HL-60/S4 treated with phorbol 12-myristate 13-acetate at 8.2 ng/mL for 4 days and 3 days (cell line): ENCODE measurements around the gene LAMTOR3.

Source experiments
- in situ Hi-C: fragments of 300-500 bp; cut with MboI; formaldehyde crosslinking; loops from 2 replicates; pipeline ENCODE4 v1.15.0; 2022; ENCODE audit warnings: low sequenced_read_pairs

Gene LAMTOR3, protein sequence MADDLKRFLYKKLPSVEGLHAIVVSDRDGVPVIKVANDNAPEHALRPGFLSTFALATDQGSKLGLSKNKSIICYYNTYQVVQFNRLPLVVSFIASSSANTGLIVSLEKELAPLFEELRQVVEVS

DNA sequence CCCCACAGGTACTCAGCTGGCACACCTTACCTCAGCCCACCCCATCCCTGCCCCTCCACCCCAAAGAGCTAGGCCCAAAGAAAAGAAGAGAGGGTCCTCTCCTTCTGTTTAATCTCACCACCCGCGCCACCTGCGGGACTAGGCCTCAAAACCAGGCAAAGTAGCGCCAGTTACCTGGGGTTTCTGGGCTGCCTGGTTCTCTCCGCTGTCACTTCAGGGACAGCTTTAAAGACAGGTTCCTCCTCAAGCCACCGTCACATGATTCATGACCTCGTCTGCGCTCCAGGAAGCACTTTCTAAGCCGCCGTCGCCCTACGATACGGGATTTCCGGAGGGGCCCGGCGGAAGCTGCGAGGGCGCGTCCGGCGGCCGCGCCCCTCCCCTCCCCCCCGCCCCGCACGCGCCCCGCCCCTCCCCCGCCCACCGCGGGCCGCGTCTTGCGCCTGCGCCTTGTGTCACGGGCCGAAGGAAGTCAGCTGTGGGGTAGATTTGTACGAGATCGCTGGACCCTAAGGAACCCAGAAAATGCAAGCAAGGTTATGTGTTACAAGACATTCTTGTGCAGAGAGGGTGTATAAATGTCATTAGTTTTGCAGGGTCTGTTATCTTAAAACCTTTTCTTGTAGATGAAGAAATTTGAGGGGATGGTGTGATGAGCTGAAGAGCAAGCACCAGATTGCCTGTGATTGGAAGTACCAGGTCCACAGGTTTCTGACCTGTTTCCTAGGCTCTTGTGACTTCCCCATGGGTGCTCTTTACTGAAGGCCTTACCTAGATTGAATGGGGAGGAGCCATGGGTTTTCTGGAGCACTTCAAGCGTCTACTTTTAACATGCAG, at the start of gene LAMTOR3:
Gene LAMTOR3 (minus strand): TSS at position 267 of the 837 bp plus-strand sequence. CDS start 464 bp downstream, outside the sequence.
- in situ Hi-C loops: loop anchor here (10.0 kb wide), 1 partner anchor 50 kb away; the partner anchor contains the start of gene DNAJB14

DNA sequence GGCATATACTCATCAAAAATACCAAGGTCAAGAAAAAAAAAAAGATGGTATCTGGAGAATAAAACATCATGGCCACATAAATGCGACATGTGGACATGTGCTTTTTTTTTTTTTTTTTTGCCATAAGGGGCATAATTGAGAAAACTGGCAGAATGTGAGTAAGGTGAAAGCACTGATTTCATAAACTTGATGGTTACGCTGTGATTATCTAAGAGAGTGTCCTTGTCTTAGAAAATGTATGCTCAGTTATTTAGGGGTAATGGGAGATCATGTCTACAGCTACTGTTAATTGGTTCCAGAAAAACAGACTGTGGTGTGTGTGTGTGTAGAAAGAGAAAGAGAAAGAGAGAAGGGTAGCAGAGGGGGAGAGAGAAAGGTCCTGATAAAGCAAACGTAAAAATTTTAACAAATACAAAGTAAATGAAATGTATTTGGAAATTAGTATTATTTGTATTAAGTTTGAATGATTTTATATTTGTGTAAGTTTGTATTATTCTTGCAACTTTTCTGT, 44.1 kb upstream of the LAMTOR3 start:
- in situ Hi-C loops: no loop called here

DNA sequence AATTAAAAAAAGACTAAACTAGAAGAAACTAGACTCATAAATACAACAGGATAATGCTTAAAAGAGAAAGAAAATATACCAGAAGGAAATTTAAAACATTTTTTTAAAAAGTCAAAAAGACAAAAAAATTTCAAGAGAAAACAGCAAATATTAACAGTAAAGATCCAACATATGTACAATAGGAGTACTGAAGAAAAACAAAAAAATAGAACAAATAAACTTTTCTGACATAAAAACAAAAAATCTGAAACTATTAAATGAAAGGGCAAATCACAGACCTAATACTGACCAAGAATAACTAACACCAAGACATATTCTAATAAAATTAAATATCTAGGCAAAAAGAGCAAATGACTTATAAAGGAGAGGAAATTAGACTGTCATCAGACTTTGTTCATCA, 40.7 kb upstream of the LAMTOR3 start:
- in situ Hi-C loops: no loop called here

DNA sequence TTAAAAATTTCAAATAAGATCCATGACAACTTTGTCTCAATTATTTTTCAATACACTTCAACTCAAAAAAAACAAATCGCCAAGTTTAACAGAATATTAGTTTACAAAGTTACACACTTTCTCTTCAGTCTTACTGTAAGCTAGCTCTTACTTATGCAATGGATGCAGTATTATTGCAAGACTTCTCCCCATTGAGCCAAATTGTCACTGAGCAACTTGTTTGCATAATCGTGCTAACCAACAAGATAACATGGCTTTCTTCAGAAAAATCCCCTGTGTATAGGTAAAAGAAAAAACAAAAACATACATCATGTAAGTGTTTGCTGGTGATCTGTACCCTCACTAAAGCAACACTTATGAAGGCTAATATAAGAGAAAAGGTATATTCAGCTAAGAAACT, 33.3 kb upstream of the LAMTOR3 start:
- in situ Hi-C loops: no loop called here

DNA sequence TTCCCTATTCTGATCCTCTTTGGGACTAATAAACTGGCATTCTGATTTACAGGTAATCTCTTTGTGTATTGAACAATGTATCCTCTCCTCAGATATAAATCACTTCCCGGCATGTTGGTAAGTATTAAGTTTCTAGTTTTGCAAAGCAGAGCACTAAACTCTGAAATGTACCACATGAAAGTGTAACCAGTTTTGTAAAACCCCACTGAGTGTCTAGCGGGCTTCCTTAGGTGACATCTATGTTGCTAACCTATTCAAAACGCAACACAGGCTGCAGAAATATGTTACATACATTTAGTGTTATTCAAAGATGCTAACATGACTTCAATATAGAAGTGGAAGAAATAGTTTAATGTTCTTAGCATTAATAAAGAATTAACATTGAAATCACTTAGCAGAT, 26.9 kb upstream of the LAMTOR3 start:
- in situ Hi-C loops: no loop called here

DNA sequence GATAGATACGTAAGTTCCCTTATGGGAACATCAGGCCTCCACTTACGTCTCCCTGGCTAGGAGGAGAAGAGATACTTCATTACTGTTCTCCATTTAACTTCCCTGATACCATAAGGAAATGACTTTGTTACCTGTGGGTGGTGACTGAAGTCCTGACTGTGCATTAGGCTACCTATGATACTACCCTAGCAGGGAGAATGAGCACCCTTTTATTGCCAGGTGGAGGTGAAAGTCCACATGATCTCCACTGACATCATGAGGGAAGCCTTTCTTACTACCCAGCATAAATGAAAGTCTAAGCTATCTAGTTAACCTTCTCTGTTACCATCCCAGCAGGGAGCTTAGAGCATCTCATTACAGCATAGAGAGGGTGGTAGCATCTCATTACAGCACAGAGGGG, 24.4 kb upstream of the LAMTOR3 start:
- in situ Hi-C loops: no loop called here

DNA sequence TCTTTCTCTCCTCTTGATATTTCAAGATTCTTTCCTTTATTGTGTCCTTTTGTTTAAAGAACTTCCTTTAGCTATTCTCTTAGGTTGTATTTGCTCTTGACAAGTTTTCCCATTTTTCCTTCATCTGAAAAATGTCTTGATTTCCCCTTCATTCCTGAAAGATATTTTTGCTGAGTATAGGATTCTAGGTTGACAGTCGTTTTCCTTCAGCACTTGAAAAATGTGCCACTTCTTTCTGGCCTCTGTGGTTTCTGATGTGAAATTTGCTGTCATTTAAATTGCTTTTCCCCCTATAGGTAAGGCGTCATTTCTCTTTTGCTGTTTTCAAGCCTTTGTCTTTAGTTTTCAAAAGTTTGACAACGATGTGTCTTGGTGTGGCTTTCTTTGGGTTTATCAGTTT, 23.3 kb upstream of the LAMTOR3 start:
- in situ Hi-C loops: no loop called here

DNA sequence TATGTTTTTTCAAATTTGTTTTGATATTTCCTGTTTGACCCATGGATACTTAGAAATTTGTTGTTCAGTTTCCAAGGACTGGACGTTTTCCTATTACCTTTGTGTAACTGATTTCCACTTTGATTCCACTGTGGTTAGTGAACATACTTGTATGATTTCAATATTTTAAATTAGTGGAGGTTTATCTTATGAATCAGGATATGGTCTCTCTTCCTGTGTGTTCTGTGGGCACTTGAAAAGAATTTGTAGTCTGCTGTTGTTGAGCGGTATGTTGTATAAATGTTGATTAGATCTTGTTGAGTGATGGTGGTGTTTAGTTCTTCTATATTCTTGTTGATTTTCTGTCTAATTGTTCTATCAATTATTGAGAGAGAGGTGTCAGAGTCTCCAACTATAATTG, 21.2 kb upstream of the LAMTOR3 start:
- in situ Hi-C loops: no loop called here

DNA sequence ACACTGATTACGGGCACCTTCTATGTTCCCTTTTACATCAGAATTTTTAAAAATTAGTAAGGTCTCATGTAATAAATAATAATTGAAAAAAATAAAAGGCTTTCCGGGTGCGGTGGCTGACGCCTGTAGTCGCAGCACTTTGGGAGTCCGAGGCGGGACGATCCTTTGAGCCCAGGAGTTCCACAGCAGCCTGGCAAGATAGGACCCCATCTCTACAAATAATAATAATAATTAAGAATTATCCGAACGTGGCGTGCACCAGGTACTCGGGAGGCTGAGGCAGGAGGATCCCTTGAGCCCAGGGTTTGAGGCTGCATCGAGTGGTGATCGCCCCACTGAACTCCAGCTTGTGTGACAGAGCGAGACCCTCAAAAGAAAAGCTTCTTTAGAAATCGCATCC, 771 bp upstream of the LAMTOR3 start:
- in situ Hi-C loops: loop anchor here (10.0 kb wide), 1 partner anchor 50 kb away; the partner anchor contains the start of gene DNAJB14

DNA sequence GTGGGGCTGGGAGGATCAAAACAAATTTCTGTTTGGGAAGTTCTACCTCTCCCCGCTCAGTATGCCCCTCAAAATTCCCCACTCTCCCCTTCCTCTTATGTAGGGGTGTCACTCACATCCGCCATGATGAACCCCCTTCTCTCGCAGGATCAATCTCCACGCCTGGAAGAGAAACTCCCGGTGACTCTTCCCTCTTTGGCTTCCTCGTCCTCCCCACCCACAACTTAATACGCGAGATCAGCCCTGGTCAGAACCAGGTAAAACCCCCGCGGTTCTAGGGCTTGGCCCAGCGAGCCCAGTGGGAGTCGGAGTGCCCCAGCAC, 427 bp downstream of the LAMTOR3 start:
- in situ Hi-C loops: loop anchor here (10.0 kb wide), 1 partner anchor 51 kb away; the partner anchor contains the start of gene DNAJB14

DNA sequence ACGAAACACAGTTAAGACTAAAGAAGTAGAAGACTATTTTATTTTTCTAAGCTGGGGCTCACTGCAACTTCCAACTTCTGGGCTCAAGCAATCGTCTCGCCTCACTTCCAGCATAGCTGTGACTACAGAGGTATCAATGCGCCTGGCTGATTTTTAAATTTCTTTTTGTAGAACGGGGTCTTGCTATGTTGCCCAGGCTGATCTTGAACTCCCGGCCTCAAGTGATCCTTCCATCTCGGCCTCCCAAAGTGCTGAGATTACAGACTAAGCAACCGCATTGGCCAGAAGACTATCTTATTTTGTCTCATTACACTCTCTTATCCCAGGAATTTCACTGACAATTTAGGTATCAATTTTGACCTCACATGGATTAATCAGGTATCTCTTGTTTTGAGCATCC, 1.2 kb downstream of the LAMTOR3 start:
- in situ Hi-C loops: loop anchor here (10.0 kb wide), 1 partner anchor 52 kb away; the partner anchor contains the start of gene DNAJB14

DNA sequence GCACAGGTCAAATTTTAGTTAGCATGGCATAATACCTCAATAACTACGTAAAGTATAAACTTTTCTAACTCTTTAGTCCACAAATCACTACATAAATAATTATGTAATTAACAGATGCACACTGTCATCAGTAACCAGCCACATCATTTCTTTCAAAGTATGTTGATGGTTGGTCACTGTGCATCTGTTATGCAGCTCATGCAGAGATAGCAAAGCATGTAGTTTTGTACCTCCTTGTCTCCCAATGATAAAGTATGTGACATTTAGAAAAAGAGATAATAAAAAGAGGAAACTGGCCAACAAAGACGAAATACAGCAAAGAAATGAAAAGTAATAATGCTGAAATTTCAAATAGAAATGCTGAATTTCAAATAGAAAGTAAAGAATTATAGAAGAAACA, 2.9 kb downstream of the LAMTOR3 start:
- in situ Hi-C loops: loop anchor here (10.0 kb wide), 1 partner anchor 53 kb away; the partner anchor contains the start of gene DNAJB14

DNA sequence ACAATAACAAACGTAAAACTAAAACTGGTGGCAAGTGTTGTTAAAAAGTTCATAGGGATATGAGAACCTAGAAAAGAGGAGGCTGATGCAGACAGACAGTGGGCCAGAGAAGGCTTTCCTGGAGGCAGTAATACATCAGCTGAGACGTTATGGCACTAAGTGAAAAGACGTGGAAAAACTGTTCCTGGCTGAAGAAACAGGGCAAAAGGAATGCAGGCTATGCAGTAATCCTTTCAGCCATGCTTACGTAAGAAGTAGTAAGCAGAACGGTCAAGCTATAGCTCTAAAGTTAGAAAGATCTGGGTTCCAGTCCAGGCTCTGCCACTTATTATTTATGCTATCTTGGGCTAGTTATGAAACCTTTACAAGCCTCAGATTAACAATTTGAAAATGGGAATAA, 6.4 kb downstream of the LAMTOR3 start:
- in situ Hi-C loops: no loop called here

DNA sequence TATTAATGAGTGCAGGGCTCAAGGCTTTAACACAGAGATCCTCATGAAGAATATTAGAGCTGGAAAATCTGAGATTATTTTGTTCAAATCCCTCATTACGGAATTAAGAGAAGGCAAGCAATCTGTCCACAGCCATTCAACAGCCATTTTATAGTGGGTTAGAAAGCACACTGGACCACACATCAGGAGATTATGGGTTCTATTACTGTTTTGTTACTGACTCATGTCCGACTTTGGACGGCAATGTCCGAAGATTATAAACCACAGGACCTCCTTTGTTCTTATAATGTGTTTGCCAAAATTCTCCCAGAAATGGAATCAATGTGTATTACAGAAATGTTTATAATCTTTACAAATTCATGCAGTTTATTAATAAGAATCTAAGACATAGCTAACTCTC, 8.1 kb downstream of the LAMTOR3 start:
- in situ Hi-C loops: no loop called here

DNA sequence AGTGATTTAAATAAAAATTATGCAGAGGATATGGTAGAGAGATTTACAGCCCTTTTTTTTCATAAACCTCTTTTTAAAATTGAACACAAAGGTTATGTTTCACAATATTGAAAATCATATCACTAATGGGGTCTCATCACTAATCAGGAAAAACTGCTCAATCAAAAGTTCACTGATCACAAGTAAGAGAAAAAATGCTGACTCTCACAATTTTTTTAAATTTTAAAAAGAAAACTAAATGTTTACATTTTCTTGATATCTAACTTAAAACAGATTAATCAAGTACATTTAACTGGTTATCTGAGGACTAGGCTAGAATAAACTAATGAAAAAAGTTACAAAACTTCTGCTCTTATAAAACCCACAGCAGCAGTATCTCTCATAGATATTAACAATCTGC, 8.5 kb downstream of the LAMTOR3 start:
- in situ Hi-C loops: no loop called here

DNA sequence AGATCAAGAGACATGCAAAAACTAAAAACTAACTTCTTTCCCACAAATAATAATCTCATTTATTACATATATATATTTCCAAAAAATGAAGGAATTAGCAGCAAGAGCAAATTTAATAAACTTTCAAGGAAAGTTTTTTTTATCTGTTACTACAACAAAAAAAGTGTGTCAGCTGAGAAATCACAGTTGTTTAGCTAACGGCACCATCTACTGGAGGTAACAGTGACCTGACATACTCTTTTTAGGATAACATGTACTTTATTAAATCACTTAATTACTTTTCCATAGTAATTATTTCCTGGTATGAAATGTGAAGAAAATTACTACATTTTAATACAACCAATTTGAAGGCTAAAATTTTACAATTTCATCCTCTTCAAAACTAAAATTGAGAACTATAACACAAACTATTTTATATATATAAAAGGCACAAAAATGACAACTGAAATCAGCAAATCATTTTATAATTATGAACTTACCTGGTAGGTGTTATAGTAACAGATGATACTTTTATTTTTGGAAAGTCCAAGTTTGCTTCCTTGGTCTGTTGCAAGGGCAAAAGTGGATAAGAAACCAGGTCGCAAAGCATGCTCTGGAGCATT, 9.1 kb downstream of the LAMTOR3 start:
- in situ Hi-C loops: no loop called here

DNA sequence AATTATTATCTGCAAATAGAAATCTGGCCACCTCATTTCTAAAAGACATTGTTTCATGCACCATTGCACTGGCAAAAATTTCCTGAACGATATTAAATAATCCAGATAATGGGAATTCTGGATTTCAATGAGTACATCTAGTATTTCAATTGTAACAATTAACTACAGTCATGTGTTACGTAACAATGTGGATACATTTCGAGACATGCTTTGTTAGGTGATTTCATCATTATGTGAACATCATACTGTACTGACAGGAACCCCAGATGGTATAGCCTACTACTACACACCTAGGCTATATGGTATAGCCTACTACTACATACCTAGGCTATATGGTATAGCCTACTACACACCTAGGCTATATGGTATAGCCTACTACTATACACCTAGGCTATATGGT, 14.8 kb downstream of the LAMTOR3 start:
- in situ Hi-C loops: loop anchor here (10.0 kb wide), 1 partner anchor 65 kb away; the partner anchor contains the start of gene DAPP1

DNA sequence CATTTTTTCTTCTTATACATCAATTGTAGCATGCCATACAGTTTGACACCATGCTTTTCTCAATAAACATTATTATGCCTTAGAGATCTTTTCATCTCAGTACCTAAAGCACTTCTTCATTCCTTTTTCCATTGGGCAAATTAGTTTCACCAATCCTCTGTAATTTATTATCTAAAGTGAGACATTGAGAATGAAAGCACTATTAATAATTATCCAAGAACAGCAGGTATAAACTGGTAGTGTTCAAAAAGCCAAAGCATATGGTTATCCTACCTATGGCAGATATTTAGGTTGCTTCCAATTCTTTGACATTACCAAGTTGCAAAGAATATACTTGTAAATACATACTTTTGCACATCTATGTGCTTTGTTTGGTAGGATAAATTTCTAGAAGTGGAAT, 15.6 kb downstream of the LAMTOR3 start:
- in situ Hi-C loops: loop anchor here (10.0 kb wide), 1 partner anchor 64 kb away; the partner anchor contains the start of gene DAPP1

DNA sequence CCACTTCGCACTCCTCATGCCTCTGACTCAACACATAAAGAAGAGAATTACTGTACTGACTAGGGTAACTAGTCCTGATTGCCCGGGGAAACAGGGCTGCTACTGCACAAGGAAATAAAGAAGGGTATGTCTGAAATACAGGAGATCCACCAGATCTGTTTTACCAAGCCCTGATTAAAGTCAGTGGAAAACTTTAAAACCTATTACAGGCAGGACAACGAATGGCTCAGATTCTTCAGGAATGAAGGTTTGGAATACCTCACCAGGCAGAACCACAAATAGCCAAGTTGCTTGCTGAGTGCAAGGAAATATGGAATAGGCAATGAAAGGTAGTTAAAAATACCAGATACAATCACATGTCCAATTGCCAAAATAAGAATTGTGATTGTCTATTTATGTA, 17.3 kb downstream of the LAMTOR3 start:
- in situ Hi-C loops: loop anchor here (10.0 kb wide), 1 partner anchor 62 kb away; the partner anchor contains the start of gene DAPP1

DNA sequence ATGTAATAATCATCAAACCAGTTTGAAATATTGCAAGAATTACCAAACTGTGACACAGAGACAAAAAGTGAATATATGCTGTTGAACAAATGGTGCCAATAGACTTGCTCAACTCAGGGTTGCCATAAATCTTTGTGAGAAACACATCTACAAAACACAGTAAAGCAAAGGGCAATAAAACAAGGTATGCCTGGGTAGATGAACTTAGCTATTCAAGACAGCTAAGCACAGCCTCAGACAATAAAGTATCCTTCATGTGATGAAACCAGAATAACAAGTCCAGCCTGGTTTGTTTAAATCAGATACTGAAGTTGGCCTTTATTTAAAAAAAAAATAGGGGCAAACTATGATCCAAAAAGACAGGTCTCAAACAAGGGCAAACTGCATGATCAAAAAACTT, 19.2 kb downstream of the LAMTOR3 start:
- in situ Hi-C loops: loop anchor here (10.0 kb wide), 1 partner anchor 60 kb away; the partner anchor contains the start of gene DAPP1

DNA sequence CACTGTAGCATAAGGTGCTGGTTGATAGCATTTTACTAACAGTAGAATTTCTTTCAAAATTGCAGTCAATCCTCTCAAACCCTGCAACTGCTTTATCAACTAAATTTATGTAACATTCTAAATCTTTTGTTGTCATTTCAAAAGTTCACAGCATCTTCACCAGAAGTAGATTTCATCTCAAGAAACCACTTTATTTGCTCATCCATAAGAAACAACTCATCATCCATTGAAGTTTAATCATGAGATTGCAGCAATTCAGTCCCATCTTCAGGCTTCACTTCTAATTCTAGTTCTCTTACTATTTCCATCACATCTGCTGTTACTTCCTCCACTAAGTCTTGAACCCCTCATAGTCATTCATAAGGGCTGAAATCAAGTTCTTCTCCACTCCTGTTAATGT, 21.7 kb downstream of the LAMTOR3 start:
- in situ Hi-C loops: loop anchor here (10.0 kb wide), 1 partner anchor 58 kb away; the partner anchor contains the start of gene DAPP1
